ENCODE data around the gene FCAMR.
"Not testable (repeated sequence)": the region's sequence is repeated elsewhere in the genome, so short reads cannot be mapped to it uniquely, and the experiment has no call there.

The FCAMR gene

DNA sequence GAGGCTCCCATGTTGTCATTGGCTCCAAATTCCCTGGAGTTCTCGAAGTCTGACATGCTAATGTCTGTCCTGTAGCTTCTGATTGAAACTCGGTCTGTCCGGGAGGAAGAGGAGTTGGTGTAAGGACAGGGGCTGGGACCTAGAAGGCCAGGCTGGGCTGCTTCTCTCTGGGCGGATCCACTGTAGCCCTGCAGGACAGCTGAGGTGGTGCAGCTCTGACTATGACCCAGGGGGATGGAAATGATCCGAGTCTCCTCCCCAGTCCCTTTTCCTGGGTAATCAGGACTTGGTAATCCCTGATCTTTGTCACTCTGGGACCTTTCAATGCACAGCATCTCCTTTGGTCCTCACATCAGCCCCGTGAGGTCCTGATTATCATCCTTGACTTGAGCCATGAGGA lies 38.6 kb downstream of the FCAMR start:
- DNase-seq, result no peak

GRCh38 chr1:206930210-206930798 lies 40.0 kb downstream of the FCAMR start:
- no peak for DNase-seq

GRCh38 chr1:206929524-206929923 lies 40.7 kb downstream of the FCAMR start:
- DNase-seq, result no peak

DNA sequence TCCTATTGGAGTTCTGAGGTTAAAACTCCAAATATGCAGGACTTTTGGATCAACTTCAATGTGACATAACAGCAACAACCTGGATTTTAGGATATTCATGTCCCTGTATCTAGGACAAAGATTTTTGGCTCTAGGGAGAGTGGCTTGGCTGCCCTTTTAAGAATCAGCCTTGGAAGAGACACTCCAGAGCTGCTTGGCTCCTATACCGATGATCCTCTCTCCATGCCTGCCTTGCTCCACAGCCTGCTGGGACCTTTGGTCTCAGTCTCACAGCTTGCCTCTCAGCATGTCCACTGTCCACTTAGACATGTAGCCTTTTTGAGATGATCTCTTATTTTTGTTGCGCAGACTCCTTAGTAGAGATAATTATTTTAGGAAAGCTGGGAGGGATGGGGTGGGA lies 44.0 kb downstream of the FCAMR start:
- no peak for DNase-seq

DNA sequence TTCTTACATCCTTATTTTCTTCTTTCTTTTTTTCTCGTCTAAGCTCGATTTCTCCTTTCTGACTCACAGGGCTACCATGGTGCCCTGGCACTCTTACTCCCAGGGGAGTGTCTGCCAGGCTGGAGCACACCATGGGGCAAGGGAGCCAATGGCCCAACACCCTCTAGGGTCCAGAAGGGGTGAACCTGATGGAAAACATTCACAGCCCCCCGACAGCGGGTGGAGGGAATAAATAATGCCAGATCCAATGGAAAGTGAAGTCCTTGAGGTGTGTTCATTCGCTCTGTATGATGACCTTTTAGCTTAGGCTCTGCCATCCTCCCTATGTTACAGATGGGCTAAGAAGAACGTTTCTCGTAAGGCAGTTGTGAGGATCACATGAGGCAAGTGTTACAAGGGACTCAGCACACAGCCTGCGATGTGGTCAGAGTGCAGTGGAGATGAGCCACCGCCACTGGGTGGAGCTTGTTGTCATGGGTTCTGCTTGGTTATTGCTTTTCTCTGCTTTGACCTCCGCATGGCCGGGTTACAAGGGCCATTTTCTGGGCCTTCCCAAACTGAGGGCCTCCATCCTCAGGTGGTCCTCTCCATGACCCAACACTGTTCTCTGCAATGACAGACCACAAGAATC lies 45.0 kb downstream of the FCAMR start:
- DNase-seq, result peak in 3 of 5 donors; percentile 26 to 77 (median 32)

- DNase-seq, result peak in 1 of 5 donors; percentile 50
These were observed 45.6 kb downstream of the FCAMR start for GRCh38 chr1:206924592-206925105.

DNA sequence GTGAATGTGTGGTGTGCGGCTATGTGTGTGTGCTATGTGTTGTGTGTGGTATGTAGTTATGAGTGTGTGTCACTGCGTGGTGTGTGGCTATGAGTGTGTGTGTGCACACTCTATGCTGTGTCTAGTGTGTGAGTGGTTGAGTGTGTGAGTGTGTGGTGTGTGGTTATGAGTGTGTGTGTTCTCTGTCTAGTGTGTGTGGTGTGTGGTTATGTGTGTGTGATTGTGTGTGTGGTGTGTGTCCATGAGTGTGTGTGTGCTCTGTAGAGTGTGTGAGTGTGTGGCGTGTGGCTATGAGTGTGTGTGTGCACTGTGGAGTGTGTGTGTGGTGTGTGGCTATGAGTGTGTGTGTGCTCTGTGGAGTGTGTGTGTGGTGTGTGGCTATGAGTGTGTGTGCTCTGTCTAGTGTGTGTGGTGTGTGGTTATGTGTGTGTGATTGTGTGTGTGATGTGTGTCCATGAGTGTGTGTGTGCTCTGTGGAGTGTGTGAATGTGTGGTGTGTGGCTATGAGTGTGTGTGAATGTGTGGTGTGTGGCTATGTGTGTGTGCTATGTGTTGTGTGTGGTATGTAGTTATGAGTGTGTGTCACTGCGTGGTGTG lies 46.2 kb downstream of the FCAMR start:
- not testable (repeated sequence) for DNase-seq

DNA sequence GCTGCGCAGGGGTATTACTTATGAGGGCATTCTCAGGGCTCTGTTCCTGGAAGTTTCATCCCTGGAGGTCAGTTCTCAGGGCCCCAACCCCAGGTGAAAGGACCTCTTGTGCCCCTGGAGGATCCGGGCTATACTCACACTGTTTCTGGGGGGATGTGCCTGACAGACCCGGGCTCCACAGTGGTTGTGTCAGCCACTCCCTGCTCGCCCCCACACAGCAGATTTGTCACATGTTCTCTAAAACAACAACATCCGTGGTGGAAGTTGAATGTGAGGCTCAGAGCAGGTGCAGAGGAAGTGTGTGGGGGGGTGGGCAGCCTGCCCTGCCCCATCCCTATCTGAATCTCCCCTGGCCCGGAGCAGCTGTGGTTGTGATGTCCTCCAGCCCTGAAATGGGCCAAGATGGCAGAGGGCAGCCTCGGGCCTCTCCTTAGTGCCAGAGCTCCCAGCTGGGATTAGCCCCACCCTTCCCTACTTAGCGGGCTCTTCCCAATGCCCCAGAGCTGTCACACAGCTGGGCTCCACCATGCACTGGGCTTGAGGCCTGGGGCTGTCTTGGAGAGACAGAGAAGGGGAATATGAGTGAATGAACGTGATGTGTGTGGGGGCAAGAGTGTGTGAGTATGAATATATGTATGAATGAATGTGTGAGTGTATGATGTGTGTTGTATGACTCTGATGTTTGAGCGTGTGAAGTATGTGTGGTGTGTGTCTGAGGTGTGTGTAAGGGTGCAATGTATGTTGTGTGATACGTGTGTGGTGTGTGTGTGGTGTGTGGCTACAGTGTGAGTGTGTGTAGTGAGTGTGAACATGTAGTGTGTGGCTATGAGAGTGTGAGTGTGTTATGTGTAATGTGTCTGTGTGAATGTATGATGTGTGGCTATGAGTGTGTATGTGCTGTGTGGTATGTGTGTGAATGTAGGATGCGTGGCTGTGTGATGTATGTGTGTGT lies 47.0 kb downstream of the FCAMR start:
- DNase-seq, result peak; percentile 18 to 83 (median 55)

GRCh38 chr1:206922524-206922923 lies 47.7 kb downstream of the FCAMR start:
- DNase-seq, result no peak

GRCh38 chr1:206921772-206922265 lies 48.4 kb downstream of the FCAMR start, which contains the start of gene FCMR:
Gene FCMR (minus strand): TSS chr1:206921941. CDS start chr1:206921854, 87 bp downstream.
- DNase-seq, result peak in 4 of 5 donors; percentile 21 to 79 (median 36)

- no peak for DNase-seq
These were observed 52.2 kb downstream of the FCAMR start for GRCh38 chr1:206918076-206918475.

GRCh38 chr1:206916000-206916709 lies 54.1 kb downstream of the FCAMR start:
- no peak for DNase-seq

GRCh38 chr1:206915030-206915735 lies 55.1 kb downstream of the FCAMR start:
- no peak for DNase-seq

GRCh38 chr1:206913766-206914537 lies 56.3 kb downstream of the FCAMR start:
- no peak for DNase-seq

GRCh38 chr1:206912445-206913095 lies 57.7 kb downstream of the FCAMR start:
- peak in 4 of 5 donors; percentile 39 to 72 (median 49) for DNase-seq

- peak in 2 of 5 donors; percentile 40 to 53 for DNase-seq
These were observed 59.1 kb downstream of the FCAMR start for GRCh38 chr1:206911064-206911663.

GRCh38 chr1:206909883-206910318 lies 60.4 kb downstream of the FCAMR start:
- DNase-seq, result no peak

DNA sequence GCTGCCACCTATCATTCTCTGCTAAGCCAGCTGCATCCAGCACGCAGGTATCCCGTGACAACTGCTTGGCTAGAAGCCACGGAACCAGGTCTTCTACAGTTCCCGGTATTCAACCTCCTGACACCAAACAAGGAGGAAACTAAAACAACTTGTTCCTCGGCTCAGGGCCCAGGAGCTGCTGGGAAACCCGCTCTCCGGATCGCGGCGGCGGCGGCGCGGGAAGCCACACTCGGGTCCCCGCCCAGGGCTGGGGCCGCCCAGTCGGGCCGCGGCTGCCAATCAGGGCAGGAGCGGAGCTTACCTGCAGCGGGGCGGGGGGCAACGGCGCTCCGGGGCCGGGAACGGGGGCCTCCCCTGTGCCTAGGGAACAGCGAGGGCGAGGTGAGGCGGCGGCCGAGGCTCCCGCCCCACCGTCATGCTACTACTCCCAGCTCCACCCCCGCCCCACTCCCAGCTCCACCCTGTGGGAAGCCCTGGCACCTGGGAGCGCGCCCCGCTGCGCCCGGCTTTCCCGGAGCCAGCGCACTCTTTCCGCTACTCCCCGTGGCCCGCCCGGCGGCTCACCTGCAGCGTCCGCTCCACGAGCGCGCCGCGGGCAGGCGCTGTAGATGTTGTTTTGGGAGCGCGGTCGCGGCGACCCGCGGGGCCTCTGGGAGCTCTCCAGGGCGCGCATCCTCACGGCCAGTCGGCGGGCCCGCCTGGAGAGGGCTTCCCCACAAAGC lies 60.9 kb downstream of the FCAMR start:
- peak in 4 of 5 donors; percentile 16 to 54 (median 38) for DNase-seq

- DNase-seq, result no peak
These were observed 62.2 kb downstream of the FCAMR start for GRCh38 chr1:206908038-206908437.

Measured in T-helper 1 cell (primary cell).